NCI-H2107 treated with DMSO at 0.1 percent for 48 hours (cell line): ENCODE data around the gene SMC6.
A peak's percentile ranks its signal among the peaks of the same experiment; 100 is the strongest.

Source experiments
- DNase-seq: peaks from one replicate; lab custom pipeline; 2025; ENCODE audit not compliant: unreplicated experiment; lab: John Stamatoyannopoulos, UW

The SMC6 gene

GRCh38 chr2:17753803-17754663, at the start of gene SMC6, which contains the start of gene GEN1:
Gene SMC6, minus strand, starts transcription at chr2:17753810. Its CDS starts 7,864 bp downstream, at chr2:17745946.
Gene GEN1, plus strand, starts transcription at chr2:17754138. Its CDS starts 5,806 bp downstream, at chr2:17759944.
- peak; percentile 83 for DNase-seq

DNA sequence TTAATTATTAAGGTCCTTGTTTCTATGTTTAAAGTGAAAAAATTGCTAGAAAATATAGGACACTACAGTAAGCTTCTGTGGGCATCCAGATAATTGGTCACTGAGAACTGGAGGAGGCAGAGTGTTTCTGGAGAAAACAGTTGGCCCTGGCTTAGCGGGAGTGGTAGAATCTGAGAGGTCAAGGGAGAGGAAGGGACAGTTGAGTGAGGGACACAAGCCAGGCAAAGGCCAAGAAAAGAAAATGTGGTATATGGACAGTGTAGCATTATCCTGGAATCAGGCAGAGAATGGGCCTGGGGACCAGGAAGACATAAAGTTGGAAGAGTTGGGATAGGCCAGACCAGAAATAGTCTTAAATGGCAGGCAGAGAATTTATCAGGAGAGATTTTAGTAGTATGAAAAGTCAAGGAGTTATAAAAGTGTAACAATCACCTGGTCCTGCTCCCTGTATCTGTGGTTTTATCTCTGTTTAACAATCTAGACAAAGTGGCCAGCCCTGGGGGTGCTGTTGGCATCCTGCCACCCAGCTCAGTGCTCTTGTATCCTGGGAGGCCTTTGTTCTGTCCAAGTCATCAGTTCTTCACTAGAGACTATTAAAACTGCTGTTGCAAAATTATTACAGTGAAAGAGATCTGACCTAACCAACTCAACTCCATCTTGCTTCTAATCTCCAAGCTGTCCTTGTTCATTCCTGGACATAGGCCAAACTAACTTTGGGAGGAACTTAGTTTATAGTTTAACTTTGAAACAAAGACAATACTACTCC, 47.3 kb upstream of the SMC6 start:
- DNase-seq, result peak; percentile 61

- DNase-seq, result no peak
Observed at GRCh38 chr2:17800219-17800618, 46.6 kb upstream of the SMC6 start.

- DNase-seq, result no peak
Observed at GRCh38 chr2:17799301-17800120, 45.9 kb upstream of the SMC6 start.

GRCh38 chr2:17798338-17798737, 44.7 kb upstream of the SMC6 start:
- DNase-seq, result peak; percentile 61

DNA sequence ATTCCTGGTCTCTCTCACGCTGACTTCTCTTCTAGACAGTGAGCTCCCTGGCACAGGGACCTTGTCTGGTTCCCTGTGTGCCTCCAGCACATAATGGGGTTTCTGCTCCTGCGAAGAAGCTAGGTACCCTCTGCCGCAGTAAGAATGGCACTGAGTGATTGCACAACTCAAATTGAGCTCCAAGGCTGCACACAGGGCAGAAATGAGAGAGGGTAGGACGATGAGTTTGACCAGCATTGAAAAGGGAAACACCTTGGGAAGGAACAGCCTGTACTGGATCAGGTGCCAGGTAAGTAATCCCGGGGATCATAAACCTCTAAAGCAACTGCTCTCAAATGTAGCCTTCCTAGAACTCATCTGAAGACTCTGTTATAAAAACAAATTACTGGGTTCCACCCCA, 41.7 kb upstream of the SMC6 start:
- DNase-seq, result no peak

DNA sequence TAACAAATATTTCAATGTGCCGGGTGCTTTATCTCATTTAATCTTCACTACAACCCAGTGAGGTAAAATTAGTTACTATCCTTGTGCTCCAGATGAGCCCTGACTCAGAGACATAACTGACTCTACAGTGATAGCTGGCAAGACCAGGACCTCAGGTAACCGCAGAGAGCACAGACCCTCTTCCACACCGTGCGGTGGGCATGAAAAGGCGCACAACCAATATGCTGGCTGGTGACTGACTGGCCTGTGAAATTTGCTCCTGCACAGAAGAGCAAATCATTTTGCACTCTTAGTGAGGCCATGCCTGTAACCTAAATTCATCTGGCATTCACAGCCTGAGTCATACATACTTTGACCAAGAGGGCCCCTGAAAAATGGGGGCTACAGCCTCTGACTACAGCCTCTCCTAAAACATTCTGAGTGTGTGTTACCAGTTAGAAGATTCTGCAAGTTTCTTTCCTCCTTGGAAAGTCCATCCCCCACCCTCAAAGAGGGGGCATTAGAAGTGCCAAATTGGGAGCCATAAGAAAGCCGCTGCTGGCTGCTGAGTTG, 40.3 kb upstream of the SMC6 start:
- DNase-seq, result no peak

GRCh38 chr2:17793296-17793695, 39.7 kb upstream of the SMC6 start:
- DNase-seq, result peak; percentile 32

GRCh38 chr2:17792515-17792914, 38.9 kb upstream of the SMC6 start:
- DNase-seq, result no peak

GRCh38 chr2:17791817-17792130, 38.2 kb upstream of the SMC6 start:
- no peak for DNase-seq

DNA sequence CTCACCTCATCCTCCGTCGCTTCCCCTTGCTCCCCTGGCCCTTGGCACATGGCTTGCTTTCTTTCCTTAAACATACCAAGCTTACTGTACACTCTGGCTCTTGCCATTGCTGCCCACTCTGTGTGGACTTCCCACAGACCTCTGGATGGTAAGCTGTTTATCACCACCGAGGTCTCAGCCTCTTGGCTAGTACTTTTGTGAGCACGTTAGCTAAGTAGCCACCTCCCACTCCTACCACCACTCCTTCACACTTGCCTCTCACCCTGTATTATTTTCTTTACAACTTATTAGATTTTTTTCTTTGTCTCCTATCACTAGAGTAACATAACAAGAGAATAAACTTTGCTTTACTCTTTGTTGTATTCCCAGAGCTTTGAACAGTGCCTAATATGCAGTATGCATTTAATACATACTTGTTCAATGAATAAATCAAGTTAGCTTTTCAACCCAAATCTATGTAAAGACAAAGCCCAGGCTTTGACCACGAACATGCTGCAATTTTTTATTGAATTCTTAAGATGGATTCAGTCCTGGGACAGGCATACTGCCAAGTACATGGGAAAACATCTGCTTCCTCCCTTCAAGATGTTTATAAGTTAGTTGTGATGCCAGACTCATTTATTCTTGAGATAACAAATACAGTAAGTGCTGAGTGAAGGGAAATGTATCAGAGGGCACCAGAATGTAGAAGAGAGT, 37.7 kb upstream of the SMC6 start:
- DNase-seq, result no peak

GRCh38 chr2:17790536-17790935, 36.9 kb upstream of the SMC6 start:
- DNase-seq, result no peak

GRCh38 chr2:17788773-17789172, 35.2 kb upstream of the SMC6 start:
- no peak for DNase-seq

DNA sequence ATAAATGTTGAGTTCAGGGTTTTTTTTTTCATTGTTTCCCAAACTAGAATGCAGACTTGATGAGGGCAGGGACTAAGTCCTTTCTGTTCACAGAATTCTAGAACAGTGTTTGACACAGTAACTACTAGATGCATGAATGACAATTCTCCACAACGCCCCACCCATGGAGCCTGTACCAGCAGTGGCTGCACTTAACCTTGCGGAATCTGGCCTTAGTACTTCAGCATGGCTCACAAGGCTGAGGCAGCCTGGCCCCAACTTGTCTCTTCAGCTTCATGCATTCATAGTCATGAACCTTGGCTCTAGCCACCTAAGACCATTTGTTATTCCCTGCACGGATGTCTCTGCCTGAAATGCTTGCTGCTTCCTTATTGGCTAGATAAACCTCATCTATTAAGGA, 33.1 kb upstream of the SMC6 start:
- no peak for DNase-seq

- DNase-seq, result no peak
Observed at GRCh38 chr2:17781482-17781881, 27.9 kb upstream of the SMC6 start.

DNA sequence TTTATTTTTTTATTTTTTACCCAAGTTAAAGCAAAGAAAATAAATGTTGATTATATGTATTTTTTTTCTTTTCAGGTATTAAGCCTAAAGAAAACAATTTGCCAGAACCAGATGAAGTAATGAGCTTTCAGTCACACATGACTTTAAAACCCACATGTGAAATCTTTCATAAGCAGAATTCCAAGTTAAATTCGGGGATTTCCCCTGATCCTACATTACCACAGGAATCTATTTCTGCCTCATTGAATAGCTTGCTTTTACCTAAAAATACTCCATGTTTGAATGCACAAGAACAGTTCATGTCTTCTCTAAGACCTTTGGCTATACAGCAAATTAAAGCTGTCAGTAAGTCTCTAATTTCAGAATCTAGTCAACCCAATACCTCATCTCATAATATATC, 26.9 kb upstream of the SMC6 start:
- no peak for DNase-seq

DNA sequence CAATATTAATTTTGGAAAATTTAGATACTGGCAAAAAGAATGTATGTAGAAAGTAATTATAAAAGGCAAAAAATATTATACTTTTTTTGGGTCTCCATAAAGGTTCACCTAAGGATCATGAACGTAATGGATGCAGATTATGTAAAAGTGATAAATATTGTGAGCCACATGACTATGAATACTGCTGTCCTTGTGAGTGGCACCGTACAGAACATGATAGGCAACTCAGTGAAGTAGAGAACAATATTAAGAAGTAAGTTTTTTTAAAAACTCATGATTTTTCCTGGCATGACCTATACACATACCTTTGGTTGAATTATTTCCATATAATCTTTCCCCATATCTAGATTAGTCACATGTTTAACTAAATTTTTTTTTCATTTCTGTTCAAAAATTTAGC, 18.9 kb upstream of the SMC6 start:
- DNase-seq, result no peak

GRCh38 chr2:17771956-17772355, 18.3 kb upstream of the SMC6 start:
- DNase-seq, result no peak

DNA sequence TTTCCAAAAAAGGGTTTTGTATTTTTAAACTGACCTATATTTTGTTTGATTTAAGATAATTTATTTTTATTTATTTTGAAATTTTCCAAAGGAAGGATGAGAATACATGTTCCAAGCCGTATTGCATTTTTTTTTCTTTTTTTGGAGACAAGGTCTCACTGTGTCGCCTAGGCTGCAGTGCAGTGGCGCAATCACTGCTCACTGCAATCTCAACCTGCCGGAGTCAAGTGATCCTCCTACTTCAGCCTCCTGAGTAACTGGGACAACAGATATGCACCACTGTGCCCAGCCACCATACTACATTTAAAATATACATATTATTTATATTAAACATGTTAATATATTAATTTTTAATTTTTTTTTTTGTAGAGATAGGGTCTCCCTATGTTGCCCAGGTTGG, 15.3 kb upstream of the SMC6 start:
- no peak for DNase-seq

GRCh38 chr2:17765398-17765797, 11.8 kb upstream of the SMC6 start:
- no peak for DNase-seq
